ENCODE measurements around the gene PDXP. TPM values are rescaled to one million over a fixed set of nuclear protein-coding genes. Genes with fewer than 3 reads are reported as not detected.

Gene PDXP
- total and polyA plus RNA-seq, 2 donors (not counting 3 experiments of a cell fraction or from before 2014, with no cell fraction given): 18.0 to 20.0 TPM

- CTCF ChIA-PET: interaction anchor here (0.8 to 4.6 kb wide), 8 partner anchors 10 to 115 kb away, joined by 3 to 32 read pairs (median 7); partner anchors contain the start of gene PDXP
- H3K27me3 ChIP-seq (ENCODE audit: control insufficient read depth in 2 of 2, insufficient read depth in 2 of 2, low read length in 2 of 2): no peaks in the 10 kb centered on the region
- TF ChIP-seq POLR2A (IDR thresholded peaks at IDR 0.05; ENCODE audit: low read depth, low read length) (no peak), EZH2 (IDR thresholded peaks at IDR 0.05; ENCODE audit: borderline replicate concordance, low read depth, low read length, severe bottlenecking) (no peak), FOS (IDR thresholded peaks at IDR 0.05; ENCODE audit: borderline replicate concordance, insufficient read depth, low read length) (no peak), GATA2 (IDR thresholded peaks at IDR 0.05; ENCODE audit: insufficient read depth, insufficient read length, low read depth, low read length) (no peak), CTCF (IDR thresholded peaks at IDR 0.05; ENCODE audit: extremely low read depth in 1 of 2, insufficient read depth in 1 of 2, low read depth in 1 of 2, low read length in 2 of 2) (no peak), POLR2AphosphoS5 (IDR thresholded peaks at IDR 0.05; ENCODE audit: insufficient read depth, low read depth, low read length) (no peak), MYC (IDR thresholded peaks at IDR 0.05; ENCODE audit: low read depth, low read length) (no peak), JUN (IDR thresholded peaks at IDR 0.05; ENCODE audit: borderline replicate concordance, insufficient read depth, insufficient read length, low read depth) (no peak), MAX (IDR thresholded peaks at IDR 0.05; ENCODE audit: insufficient read depth, insufficient read length) (no peak)
- intact Hi-C loops (cut with micrococcal nuclease): loop anchor here (2.0 kb wide), 1 partner anchor 24 kb away; the partner anchor contains the start of gene GGA1
- H3K4me2 ChIP-seq (ENCODE audit: insufficient read depth, low read length): no peak overlapping the region
- DNase-seq (ENCODE audit: low read depth, low spot score): no peak
- no peak overlapping the region for H3K9ac ChIP-seq (replicated peaks; ENCODE audit: extremely low read depth, insufficient read depth, low read length)
- H3K36me3 ChIP-seq (ENCODE audit: control insufficient read depth in 2 of 2, extremely low read depth in 1 of 2, insufficient read depth in 2 of 2, low read length in 2 of 2): no peaks in the 10 kb centered on the region
- no peak overlapping the region for H3K27ac ChIP-seq (ENCODE audit: insufficient read depth, low read depth, low read length)
- TSS peak; percentile 14 for BruUV-seq (replicated peaks)
- dilution Hi-C loops (cut with MboI; ENCODE audit: extremely low pct_ligation_motif_present, low sequenced_read_pairs): no loop called here
- peaks cover 19% of the 10 kb centered on the region for H3K4me1 ChIP-seq (ENCODE audit: control insufficient read depth, extremely low read depth, insufficient read depth, low read length)
- H4K20me1 ChIP-seq (replicated peaks; ENCODE audit: control insufficient read depth, extremely low read depth, insufficient read depth, low read length): no peaks in the 10 kb centered on the region
- no peak overlapping the region for H3K4me3 ChIP-seq (replicated peaks in 1 of 3; ENCODE audit: insufficient read depth in 1 of 3, low read depth in 1 of 3, low read length in 3 of 3)
- no peak for FAIRE-seq
- H3K79me2 ChIP-seq (ENCODE audit: control insufficient read depth, insufficient read depth, low read length): no peaks in the 10 kb centered on the region
- H3K9me3 ChIP-seq (replicated peaks; ENCODE audit: control insufficient read depth, insufficient read depth, low read length): no peaks in the 10 kb centered on the region
- H3K9me1 ChIP-seq (replicated peaks; ENCODE audit: control insufficient read depth, extremely low read depth, insufficient read depth, low read length): no peaks in the 10 kb centered on the region
- POLR2A ChIA-PET: no interaction called here
- H2AFZ ChIP-seq (ENCODE audit: low read depth, low read length): no peak overlapping the region
Observed at GRCh38 chr22:37632174-37633088, 26.1 kb upstream of the PDXP start.

Measured in endothelial cell of umbilical vein (primary cell).